HG03139 (cell line): ENCODE measurements around the gene RNF112.

Experiments used
- ATAC-seq: cut with Tn5 transposase; IDR thresholded peaks from one replicate; pipeline ENCODE4 v1.9.1; 2021; ENCODE audit not compliant: unreplicated experiment

The RNF112 gene

GRCh38 chr17:19410875-19411620 lies at the start of gene RNF112:
Gene RNF112 (plus strand): TSS chr17:19411232. CDS start chr17:19411409, 177 bp downstream.
- ATAC-seq = no peak

GRCh38 chr17:19361326-19361725 lies 49.7 kb upstream of the RNF112 start:
- no peak for ATAC-seq

GRCh38 chr17:19361944-19362276 lies 49.1 kb upstream of the RNF112 start:
- no peak for ATAC-seq

- ATAC-seq = peak; percentile 71
Observed at GRCh38 chr17:19362277-19363113, 48.5 kb upstream of the RNF112 start, which contains the start of gene B9D1. Gene B9D1 (minus strand): TSS chr17:19362723. CDS start chr17:19362569, 154 bp downstream.

GRCh38 chr17:19363114-19363438 lies 48.0 kb upstream of the RNF112 start:
- ATAC-seq = no peak

GRCh38 chr17:19363460-19364035 lies 47.5 kb upstream of the RNF112 start:
- ATAC-seq = no peak

GRCh38 chr17:19364699-19365498 lies 46.1 kb upstream of the RNF112 start:
- no peak for ATAC-seq

- ATAC-seq = no peak
Observed at GRCh38 chr17:19365499-19365817, 45.6 kb upstream of the RNF112 start.

GRCh38 chr17:19365833-19366636 lies 45.0 kb upstream of the RNF112 start:
- ATAC-seq = no peak

GRCh38 chr17:19366637-19366972 lies 44.4 kb upstream of the RNF112 start:
- ATAC-seq = no peak

- no peak for ATAC-seq
Observed at GRCh38 chr17:19368229-19368628, 42.8 kb upstream of the RNF112 start.

GRCh38 chr17:19369107-19369778 lies 41.8 kb upstream of the RNF112 start:
- ATAC-seq = no peak

- ATAC-seq = no peak
Observed at GRCh38 chr17:19369846-19370492, 41.1 kb upstream of the RNF112 start.

- ATAC-seq = no peak
Observed at GRCh38 chr17:19370493-19370960, 40.5 kb upstream of the RNF112 start.

GRCh38 chr17:19371259-19372010 lies 39.6 kb upstream of the RNF112 start:
- ATAC-seq = no peak

GRCh38 chr17:19372011-19372370 lies 39.0 kb upstream of the RNF112 start:
- ATAC-seq = no peak

- ATAC-seq = no peak
Observed at GRCh38 chr17:19372439-19372838, 38.6 kb upstream of the RNF112 start.

GRCh38 chr17:19372866-19373504 lies 38.0 kb upstream of the RNF112 start:
- ATAC-seq = no peak
